ENCODE results near the gene CD34.
A peak's percentile ranks its signal among the peaks of the same experiment; 100 is the strongest.

CD34 gene

GRCh38 chr1:207839083-207839413, 71.9 kb downstream of the CD34 start:
- no peak overlapping the region for H3K27ac ChIP-seq (ENCODE audit: extremely low read depth, low read depth, low read length)
- no peak overlapping the region for H3K4me3 ChIP-seq (ENCODE audit: low read depth, low read length)
- peaks cover 0 to 28% of the 10 kb centered on the region in 2 experiments; a peak in 1 of 3 replicates for H3K36me3 ChIP-seq (ENCODE audit: control insufficient read depth in 2 of 2, insufficient read depth in 1 of 2, low read length in 2 of 2)
- TF ChIP-seq ZNF529 (tag by site-specific recombination; IDR thresholded peaks at IDR 0.05; ENCODE audit: insufficient replicate concordance) (no peak), BCL11A (tag by site-specific recombination; IDR thresholded peaks at IDR 0.05; ENCODE audit: low read depth) (no peak), ZNF549 (tag by site-specific recombination; IDR thresholded peaks at IDR 0.05) (no peak), ZNF335 (tag by site-specific recombination; conservative IDR thresholded peaks at IDR 0.05) (no peak), GLI2 (tag by site-specific recombination; IDR thresholded peaks at IDR 0.05; ENCODE audit: borderline replicate concordance, low read depth) (no peak), ZNF146 (tag by site-specific recombination; IDR thresholded peaks at IDR 0.05) (no peak), ZNF274 (IDR thresholded peaks at IDR 0.05; ENCODE audit: low read length) (no peak), ZNF274 (tag by site-specific recombination; IDR thresholded peaks at IDR 0.05; ENCODE audit: borderline replicate concordance) (no peak), ZNF223 (tag by site-specific recombination; IDR thresholded peaks at IDR 0.05) (no peak), ZNF184 (tag by site-specific recombination; IDR thresholded peaks at IDR 0.05) (no peak), GLIS1 (tag by site-specific recombination; IDR thresholded peaks at IDR 0.05) (no peak), ZNF350 (tag by site-specific recombination; IDR thresholded peaks at IDR 0.05) (no peak), PRDM1 (tag by site-specific recombination; IDR thresholded peaks at IDR 0.05) (no peak), MEIS1 (CRISPR knock-in tag; IDR thresholded peaks at IDR 0.05; ENCODE audit: borderline replicate concordance) (no peak), REPIN1 (tag by site-specific recombination; IDR thresholded peaks at IDR 0.05; ENCODE audit: low read depth) (no peak)
- CTCF ChIA-PET = interaction anchor here (0.7 to 1.0 kb wide), 2 partner anchors 9 to 46 kb away, joined by 3 to 4 read pairs; no protein-coding TSS in a partner anchor
- POLR2A ChIA-PET = no interaction called here
- no peaks in the 10 kb centered on the region for H3K4me1 ChIP-seq (ENCODE audit: control insufficient read depth, insufficient read depth, low read length)
- H3K9me3 ChIP-seq (ENCODE audit: control insufficient read depth, insufficient read depth, low read depth, low read length) = no peaks in the 10 kb centered on the region

- no peak overlapping the region for H3K4me3 ChIP-seq (ENCODE audit: low read depth, low read length)
- CTCF ChIA-PET = interaction anchor here (0.7 to 1.0 kb wide), 3 partner anchors 9 to 47 kb away, joined by 3 to 5 read pairs (median 4); no protein-coding TSS in a partner anchor
- POLR2A ChIA-PET = no interaction called here
- TF ChIP-seq ZNF16 (tag by site-specific recombination; IDR thresholded peaks at IDR 0.05; ENCODE audit: low read depth) = peak; percentile 83
- TF ChIP-seq PRDM10 (tag by site-specific recombination; IDR thresholded peaks at IDR 0.05) = no peak
- TF ChIP-seq ZNF473 (tag by site-specific recombination; IDR thresholded peaks at IDR 0.05) = no peak
- peak; percentile 38; the same call in 1 of the 2 replicates for TF ChIP-seq ZNF341 (tag by site-specific recombination; IDR thresholded peaks at IDR 0.05; ENCODE audit: low read depth)
- peak; percentile 51 for TF ChIP-seq ZFHX2 (tag by site-specific recombination; conservative IDR thresholded peaks at IDR 0.05)
- TF ChIP-seq ZNF518A (tag by site-specific recombination; conservative IDR thresholded peaks at IDR 0.05; ENCODE audit: low read depth) = no peak
- TF ChIP-seq EGR2 (tag by site-specific recombination; IDR thresholded peaks at IDR 0.05; ENCODE audit: low read depth) = peak; percentile 84
- no peak for TF ChIP-seq ZNF26 (tag by site-specific recombination; IDR thresholded peaks at IDR 0.05)
- H3K36me3 ChIP-seq (ENCODE audit: control insufficient read depth in 2 of 2, insufficient read depth in 1 of 2, low read length in 2 of 2) = peaks cover 0 to 28% of the 10 kb centered on the region in 2 experiments; a peak in 1 of 3 replicates
- no peak overlapping the region for H3K27ac ChIP-seq (ENCODE audit: extremely low read depth, low read depth, low read length)
- H3K9me3 ChIP-seq (ENCODE audit: control insufficient read depth, insufficient read depth, low read depth, low read length) = no peaks in the 10 kb centered on the region
- H3K4me1 ChIP-seq (ENCODE audit: control insufficient read depth, insufficient read depth, low read length) = no peaks in the 10 kb centered on the region
Observed at GRCh38 chr1:207838156-207839082, 72.5 kb downstream of the CD34 start.

All from HEK293 (cell line).